GM18505 (cell line): Measurements from ENCODE around the gene DLGAP1.
A peak's percentile ranks its signal among the peaks of the same experiment; 100 is the strongest.
"Not testable (repeated sequence)": the region's sequence is repeated elsewhere in the genome, so short reads cannot be mapped to it uniquely, and the experiment has no call there.

Source experiments
- ATAC-seq: cut with Tn5 transposase; IDR thresholded peaks from one replicate; pipeline ENCODE4 v1.9.1; 2021; ENCODE audit not compliant: unreplicated experiment
- POLR2A ChIP-seq: IDR thresholded peaks from 4 replicates; pipeline ENCODE4 v1.6.1; 2011; ENCODE audit warnings: borderline replicate concordance; ENCODE audit not compliant: insufficient read depth, insufficient read length; ENCODE audit errors: extremely low read depth

Gene DLGAP1

DNA sequence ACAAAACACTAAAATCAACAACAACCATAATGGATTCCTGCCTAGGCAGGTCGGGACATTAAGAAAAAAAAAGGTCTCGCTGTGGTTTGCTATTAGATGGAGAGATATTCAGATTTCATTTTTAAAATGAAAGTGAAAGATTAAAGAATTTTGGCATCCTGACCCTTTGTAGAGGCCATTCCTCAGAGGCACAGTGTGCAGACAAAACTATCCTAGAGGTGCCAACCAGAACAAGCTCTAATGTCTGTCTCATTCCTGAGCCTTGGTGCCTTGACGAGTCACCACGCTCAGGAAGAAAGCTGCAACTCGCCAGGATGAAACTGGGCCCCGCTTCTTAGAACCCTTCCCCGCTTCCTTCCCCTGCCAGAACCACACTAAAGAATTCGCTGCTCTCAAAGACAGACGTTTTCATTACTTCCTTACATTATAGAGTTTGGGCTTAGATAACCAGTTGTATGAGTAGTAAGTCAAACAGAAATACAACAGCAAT, 849.1 kb downstream of the DLGAP1 start:
- ATAC-seq: no peak
- TF ChIP-seq POLR2A: no peak

DNA sequence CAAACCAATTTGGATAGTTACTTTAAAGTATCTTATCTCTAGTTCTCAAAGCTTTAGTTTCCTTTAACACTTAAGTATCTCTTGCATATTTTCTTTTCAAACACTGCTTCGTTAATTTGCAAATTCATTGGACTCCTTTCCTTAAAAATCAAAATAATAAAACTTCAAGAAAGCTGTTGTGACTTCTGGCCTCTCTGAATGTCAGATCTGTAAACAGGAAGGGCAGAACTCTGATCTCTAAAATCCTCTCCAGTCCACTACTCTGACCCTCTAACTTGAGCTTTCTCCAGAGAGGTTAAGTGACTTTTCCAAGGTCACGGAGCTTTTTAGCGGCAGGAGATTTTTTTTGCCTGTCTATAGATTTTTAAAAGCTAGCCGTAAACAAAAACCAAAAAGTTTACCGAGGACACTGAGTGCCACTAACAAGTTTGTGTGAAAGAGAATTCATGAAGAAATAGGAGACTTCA, 849.6 kb downstream of the DLGAP1 start:
- no peak for ATAC-seq
- no peak for TF ChIP-seq POLR2A

DNA sequence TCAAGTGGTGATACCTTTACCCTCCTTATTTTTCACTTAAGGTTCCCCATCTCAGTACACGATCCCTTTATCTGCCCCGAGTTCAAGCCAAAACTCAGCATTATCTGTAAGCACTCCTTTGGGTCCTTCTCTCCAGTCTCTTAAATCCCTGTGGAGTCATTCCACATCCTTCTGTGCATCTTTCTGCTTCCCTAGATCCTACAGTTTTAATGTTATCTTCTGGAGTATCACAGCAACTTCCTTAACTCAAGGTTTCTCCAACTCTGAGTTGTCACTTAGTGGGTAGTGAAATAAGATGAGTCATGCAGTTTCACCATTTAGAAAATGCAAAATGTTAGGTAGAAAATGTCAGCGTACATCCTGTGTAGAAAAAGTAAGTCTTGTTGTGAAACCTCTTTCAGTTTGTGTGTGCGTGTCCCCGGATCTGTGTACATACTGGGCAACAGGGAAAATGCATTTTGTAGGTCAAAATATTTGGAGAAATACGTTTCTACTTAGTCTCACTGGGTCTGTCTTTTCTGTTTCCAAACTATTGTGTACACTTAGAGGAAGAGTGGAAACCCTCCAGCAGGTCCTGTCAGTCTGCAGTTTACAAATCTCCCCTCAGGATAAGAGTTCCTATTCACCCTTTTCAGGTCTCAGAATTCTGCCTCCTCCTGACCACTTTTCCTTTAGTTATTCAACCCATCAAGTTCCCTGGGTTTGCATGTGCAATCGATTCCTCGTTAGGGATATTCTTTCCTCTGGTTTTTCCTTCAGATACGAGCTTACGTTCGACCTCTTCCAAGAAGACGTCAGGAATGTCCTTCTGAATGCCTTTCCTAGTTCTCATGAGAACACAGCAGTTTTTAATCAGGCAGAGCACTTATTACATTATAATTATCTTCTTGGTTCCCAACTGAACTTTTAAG, 850.4 kb downstream of the DLGAP1 start:
- TF ChIP-seq POLR2A: peak; percentile 34
- ATAC-seq: peak; percentile 87

GRCh38 chr18:3604235-3604497, 850.9 kb downstream of the DLGAP1 start:
- ATAC-seq: no peak
- no peak for TF ChIP-seq POLR2A

DNA sequence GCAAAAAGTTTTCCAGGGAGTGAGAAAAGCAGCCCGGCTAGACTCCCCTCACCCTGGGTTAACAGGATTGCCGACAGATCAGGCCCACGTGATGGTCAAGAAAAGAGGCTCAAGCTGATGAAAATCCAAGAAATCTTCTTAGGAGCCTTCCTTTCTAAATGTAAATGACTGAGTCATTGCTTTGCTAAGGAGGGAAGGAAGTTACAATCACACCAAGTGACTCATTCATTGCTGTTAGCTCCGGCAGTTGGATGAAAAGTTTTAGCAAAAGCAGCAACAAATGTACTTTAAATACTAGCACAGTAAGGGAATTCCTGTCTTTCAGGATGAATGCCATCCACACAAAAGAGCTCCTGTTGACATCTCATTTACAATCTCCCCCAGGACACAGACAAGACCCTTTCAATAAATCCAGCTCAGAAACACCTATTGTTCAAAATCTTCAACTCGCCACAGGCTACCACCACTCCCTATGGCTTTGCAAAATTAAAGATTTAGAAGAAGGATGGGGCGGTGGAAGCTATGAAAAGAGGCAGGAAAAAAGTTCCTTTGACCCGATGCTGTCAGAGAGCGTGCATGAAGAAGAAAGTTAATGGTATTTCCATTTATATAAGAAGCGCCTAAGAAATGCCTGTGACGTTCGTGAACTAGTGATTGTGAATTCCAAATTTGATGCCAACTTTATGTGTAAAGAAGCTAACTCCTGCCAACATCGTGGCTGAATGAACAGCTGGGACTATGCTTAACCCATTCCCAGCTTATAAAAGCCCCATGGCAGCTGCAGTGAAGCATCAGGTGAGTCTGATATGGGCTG, 851.5 kb downstream of the DLGAP1 start:
- no peak for ATAC-seq

DNA sequence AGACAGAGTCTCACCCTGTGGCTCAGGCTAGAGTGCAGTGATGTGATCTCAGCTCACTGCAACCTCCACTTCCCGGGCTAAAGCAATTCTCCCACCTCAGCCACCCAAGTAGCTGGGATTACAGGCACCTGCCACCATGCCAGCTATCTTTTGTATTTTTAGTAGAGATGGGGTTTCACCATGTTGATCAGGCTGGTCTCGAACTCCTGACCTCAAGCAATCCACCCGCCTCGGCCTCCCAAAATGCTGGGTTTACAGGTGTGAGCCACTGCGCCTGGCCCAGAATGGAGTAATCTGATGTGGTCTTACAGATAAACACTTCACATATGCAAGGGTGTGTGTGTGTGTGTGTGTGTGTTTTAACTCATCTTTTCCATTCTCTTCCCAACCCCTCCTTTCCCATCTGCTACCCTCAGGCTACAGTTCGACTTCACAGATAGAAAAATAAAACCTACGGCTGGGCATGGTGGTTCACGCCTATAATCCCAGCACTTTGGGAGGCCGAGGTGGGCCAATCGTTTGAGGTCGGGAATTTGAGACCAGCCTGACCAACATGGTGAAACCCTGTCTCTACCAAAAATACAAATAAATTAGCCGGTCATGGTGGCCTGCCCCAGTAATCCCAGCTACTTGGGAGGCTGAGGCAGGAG, 853.9 kb downstream of the DLGAP1 start:
- ATAC-seq: not testable (repeated sequence)

More for the DNA sequence above, 851.5 kb downstream of the DLGAP1 start:
- no peak for TF ChIP-seq POLR2A

GRCh38 chr18:3599861-3600260, 855.2 kb downstream of the DLGAP1 start:
- ATAC-seq: no peak
- no peak for TF ChIP-seq POLR2A

- TF ChIP-seq POLR2A: no peak
- no peak for ATAC-seq
These were observed 855.9 kb downstream of the DLGAP1 start for GRCh38 chr18:3599195-3599594.

DNA sequence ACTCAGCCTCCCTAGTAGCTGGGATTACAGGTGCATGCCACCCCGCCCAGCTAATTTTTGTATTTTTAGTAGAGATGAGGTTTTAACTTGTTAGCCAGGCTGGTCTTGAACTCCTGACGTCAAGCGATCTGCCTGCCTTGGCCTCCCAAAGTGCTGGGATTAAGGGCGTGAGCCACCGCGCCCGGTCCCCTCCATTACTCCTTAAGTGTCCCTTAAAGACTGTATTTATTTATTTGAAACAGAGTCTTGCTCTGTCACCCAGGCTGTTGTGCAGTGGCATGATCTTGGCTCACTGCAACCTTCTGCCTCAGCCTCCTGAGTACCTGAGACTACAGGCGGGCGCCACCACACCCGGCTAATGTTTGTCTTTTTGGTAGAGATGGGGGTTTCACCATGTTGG, 856.5 kb downstream of the DLGAP1 start:
- no peak for TF ChIP-seq POLR2A
- no peak for ATAC-seq

GRCh38 chr18:3597409-3598357, 857.4 kb downstream of the DLGAP1 start:
- ATAC-seq: no peak
- TF ChIP-seq POLR2A: no peak

DNA sequence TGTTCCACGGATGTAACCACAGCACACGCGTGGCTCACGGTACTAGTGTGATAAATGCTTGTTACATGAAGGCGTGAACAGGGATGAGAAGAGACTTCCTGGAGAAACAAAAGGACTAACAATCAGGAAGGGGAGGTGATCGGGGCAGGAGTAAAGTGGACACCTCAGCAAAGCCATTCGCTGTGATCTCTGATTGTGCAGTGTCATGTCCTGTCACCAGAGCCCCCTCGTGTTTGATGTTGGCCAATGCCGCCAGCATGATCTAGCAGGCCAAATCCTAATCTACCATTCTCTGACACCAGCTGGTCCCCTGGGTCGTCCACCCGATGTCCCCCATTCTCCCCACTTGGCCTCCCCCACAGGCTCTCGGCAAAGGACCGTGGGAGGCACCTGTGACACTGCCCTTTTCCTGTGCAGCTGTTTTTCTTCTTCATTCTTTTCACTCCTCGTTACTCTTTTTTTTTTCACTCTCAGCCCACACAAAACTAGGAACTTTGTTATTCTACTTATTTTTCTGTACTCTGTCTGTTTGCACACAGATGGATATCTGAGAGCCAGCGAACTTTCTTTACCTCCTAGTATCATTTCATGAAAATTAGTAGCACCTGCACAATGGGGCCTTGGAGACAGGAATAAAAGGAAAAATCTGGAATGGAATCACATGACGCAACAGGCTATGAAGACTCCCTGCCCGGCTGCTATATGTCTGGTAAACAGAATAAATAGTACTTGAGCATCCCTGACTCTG, 858.3 kb downstream of the DLGAP1 start:
- ATAC-seq: peak; percentile 32
- no peak for TF ChIP-seq POLR2A

DNA sequence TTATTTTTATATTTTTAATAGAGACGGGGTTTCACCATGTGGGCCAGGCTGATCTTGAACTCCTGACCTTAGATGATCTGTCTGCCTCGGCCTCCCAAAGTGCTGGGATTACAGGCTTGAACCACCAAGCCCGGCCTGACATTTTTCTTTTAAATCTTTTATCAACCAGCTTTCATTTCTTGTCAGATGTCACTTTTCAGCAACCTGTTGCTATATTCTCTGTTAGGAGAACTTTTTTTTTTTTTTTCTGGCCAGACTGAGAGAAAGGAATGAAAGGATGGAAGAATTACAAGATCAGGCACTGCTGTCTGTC, 858.8 kb downstream of the DLGAP1 start:
- no peak for TF ChIP-seq POLR2A
- no peak for ATAC-seq
